HG03432 (cell line): ENCODE results near the gene RMND5B.
"Not testable (repeated sequence)": the region's sequence is repeated elsewhere in the genome, so short reads cannot be mapped to it uniquely, and the experiment has no call there.

ENCODE experiments used
- ATAC-seq: cut with Tn5 transposase; IDR thresholded peaks from one replicate; pipeline ENCODE4 v1.9.1; 2021; ENCODE audit warnings: mild to moderate bottlenecking, moderate library complexity; ENCODE audit not compliant: unreplicated experiment

Gene RMND5B

DNA sequence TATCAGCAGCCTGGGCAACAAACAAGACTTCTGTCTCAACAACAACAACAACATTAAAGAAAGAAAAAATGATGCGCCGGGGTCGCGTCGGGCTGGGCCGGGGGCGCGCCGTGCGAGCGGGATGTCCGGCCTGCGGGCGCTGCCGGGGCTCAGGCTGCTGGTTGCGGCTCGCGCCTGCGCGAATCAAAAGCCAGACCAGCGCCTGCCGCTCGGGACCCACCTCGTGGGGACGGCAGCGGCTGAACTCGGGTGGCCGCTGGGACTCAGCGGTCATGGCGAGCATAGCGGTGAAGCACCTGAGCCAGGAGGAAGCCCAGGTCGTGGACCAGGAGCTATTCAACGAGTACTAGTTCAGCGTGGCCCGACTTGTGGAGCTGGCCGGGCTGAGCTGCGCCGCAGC lies 34.8 kb downstream of the RMND5B start:
- no peak for ATAC-seq

- ATAC-seq: no peak
Measured at GRCh38 chr5:178170455-178170854, 39.6 kb downstream of the RMND5B start.

DNA sequence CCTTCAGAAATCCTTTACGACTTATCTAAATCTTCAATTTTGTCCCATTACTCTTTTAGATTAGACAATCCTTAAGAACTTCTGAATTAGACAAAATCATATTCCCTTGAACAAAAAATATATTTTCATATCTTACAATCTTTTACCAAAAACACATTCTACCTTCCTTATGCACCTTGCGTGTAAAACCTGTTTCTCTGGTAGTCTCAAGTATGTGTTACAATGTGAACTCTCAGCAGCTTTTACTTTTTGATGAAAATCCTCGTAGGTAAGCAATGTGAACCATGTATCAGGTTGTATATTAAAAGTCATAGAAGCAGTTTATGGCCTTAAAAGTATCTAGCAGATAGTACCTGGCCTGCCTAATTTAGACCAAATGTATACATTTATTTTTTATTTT lies 43.6 kb downstream of the RMND5B start:
- no peak for ATAC-seq

DNA sequence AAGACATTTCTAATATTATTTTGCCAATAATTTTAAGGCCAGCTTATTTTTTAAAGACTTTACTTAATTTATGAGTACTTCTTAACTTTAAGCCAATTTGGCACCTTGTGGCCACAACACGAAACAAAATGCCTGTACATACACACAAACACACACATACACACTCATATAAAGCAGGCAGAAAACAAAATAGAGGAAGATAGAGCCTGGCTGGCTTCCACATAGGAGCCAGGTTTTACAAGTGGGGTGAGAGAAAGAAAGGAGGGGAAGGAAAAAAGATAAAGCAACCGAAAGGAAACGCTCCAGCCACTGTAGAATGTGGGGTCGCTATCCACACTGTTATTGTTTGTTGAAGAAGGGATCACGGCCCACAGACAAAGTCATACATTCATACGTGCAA lies 46.0 kb downstream of the RMND5B start:
- no peak for ATAC-seq

DNA sequence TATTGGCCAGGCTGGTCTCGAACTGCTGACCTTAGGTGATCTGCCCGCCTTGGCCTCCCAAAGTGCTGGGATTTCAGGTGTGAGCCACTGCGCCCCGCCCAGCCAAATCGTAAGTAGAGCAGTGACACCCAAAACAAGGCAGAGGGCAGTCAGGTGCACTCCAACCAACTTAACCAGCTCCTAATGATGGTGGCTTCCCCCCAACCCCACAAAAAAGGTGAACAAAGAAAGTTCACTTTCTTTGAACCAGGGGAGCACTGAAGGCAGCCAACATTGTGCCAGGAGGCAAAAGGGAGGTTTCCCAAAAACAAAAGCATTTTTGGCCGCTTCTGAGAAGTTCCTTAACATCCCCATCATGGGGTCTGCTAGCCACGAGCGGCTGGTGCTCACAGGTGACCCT lies 46.8 kb downstream of the RMND5B start:
- ATAC-seq: no peak

GRCh38 chr5:178180141-178180863 lies 49.5 kb downstream of the RMND5B start:
- ATAC-seq: no peak

DNA sequence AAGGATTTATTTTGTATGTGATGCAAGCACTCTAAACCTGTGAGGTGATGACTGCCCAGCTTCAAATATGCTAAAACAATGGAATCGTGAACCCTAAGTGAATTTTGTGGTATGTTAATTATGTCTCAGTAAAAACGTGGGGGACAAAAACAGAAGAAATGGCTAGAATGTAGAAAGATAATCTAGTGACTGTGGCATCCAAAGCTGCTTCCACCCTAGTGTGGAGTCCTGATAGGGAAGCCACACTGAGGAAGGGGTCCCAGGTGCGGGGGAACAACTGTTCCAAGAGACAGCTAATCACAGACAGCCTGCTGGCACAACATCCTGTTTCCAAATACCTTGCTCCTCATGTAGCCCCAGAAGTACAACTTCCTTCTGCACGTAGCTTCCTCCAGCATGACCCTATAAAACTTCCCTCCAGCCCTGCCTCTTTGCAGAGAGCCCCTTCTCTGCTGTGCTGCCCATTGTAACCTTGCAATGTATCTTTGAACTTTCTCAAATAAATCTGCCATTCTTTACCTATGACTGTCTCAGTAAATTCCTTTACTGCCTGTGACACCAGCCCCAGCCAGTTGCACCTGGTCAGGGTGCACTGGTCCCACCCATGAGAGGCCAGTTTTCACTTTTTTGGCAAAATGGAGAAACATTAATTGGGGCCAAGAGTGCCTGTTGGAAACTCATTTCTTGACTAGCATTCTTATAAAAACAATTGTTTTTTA lies 51.5 kb downstream of the RMND5B start:
- ATAC-seq: no peak

DNA sequence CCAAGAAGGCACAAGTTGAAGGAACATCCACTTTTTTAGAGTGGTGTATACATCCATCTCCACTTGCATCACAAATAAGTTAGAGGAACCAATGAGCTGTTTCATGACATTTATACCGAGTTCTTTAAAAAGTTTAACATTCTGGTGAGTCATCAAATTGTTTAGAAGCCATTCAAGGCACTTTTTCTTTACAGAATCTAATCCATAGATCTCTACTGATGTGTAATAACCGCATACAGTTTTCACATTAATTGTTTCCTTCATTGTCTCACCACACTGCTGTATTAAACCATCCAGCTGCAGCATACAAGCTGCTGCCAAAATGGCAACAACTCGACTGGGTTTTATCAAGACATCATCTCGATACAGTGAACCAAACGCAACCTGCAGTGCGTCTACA lies 55.6 kb downstream of the RMND5B start:
- ATAC-seq: no peak

- no peak for ATAC-seq
Measured at GRCh38 chr5:178187014-178187413, 56.2 kb downstream of the RMND5B start, which contains the start of gene GMCL2. Gene GMCL2 (minus strand): TSS chr5:178187371. CDS start chr5:178187299, 72 bp downstream.

- no peak for ATAC-seq
Measured at GRCh38 chr5:178189433-178189832, 58.6 kb downstream of the RMND5B start.

GRCh38 chr5:178191661-178192060 lies 60.8 kb downstream of the RMND5B start:
- no peak for ATAC-seq

GRCh38 chr5:178192244-178192643 lies 61.4 kb downstream of the RMND5B start:
- ATAC-seq: no peak

- ATAC-seq: no peak
Measured at GRCh38 chr5:178192787-178193186, 62.0 kb downstream of the RMND5B start.

DNA sequence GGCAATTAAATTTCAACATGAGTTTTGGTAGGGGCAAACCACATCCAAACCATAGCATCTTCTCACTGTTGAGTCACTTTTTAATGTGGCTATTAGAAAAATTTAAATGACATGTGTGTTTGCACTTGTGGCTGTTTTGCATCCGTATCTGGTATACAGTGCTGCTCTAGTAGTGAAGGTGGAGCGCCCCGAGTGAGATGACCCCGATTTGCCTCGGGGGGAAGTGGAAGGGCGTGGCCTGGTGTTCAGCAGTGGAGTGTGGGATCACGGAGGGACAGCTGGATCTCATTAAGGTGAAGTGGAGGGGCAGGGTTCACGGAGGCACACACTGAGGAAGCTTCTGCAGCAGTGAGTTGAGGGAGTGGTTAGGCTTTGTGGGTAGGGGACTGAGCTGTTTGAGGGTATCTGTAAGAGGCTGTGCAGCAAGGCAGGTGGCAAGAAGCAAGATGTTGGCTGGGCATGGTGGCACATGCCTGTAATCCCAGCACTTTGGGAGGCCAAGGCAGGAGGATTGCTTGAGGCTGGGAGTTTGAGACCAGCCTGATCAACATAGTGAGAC lies 62.5 kb downstream of the RMND5B start:
- no peak for ATAC-seq

GRCh38 chr5:178194026-178194425 lies 63.2 kb downstream of the RMND5B start:
- ATAC-seq: no peak

DNA sequence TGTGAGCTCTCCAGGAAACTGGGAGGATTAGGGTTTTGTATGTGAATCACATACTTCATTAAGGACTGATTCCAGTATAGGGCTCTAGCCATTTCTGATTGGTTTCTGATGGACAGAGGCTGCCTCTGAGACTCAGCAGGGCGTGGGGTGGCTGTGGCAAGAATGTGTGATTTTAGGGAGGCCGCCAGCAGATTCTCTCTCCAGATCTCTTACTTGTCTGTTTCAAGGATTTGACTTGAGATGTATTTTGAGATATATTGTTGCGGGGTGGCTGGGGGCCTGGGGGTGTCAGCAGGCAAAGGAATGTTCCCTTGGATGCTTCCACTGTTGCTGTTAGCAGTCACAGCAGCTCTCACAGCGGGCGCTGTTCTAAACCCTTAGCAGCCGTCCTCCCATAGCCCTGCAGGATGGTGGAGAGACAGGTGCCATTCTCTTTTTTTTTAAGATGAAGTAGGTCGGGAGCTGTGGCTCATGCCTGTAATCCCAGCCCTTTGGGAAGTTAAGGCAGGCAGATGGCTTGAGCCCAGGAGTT lies 65.5 kb downstream of the RMND5B start:
- no peak for ATAC-seq

DNA sequence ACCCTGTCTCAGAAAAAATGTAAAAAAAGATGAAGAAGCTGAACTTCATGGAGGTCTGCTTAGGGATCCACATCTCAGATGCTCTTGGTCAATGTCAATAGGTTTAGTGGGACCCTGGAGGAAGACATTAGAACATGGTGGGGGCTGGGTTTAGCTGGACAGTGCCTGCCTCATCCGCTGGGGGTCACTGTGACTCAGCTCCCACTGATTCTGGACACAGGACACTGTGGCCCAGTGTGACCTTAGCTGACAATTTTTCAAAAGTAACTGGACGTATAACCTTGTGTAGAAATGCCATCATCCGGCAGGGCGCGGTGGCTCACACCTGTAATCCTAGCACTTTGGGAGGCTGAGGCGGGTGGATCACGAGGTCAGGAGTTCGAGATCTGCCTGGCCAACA lies 66.2 kb downstream of the RMND5B start:
- ATAC-seq: no peak

DNA sequence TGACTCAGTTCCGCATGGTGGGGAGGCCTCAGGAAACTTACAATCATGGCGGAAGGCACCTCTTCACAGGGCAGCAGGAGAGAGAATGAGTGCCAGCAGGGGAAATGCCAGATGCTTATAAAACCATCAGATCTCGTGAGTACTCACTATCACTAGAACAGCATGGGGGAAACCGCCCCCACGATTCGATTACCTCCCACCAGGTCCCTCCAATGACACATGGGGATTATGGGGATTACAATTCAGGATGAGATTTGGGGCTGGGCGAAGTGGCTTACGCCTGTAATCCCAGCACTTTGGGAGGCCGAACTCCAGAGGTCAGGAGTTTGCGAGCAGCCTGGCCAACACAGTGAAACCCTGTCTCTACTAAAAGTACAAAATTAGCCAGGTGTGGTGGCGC lies 67.3 kb downstream of the RMND5B start:
- ATAC-seq: not testable (repeated sequence)

- no peak for ATAC-seq
Measured at GRCh38 chr5:178198706-178199105, 67.9 kb downstream of the RMND5B start.

GRCh38 chr5:178199581-178200434 lies 69.0 kb downstream of the RMND5B start:
- ATAC-seq: no peak
